H54 (cell line): ENCODE measurements around the gene MKRN2OS.

Experiments
- DNase-seq: peaks from one replicate; pipeline ENCODE4 v3.0.0; 2011; ENCODE audit warnings: low spot score, mixed read lengths; ENCODE audit not compliant: insufficient read length
- FAIRE-seq: peaks from 3 replicates; lab custom pipeline; 2011; peaks lifted over from hg19 to GRCh38; lab: Jason Lieb, UNC
- POLR2A ChIP-seq: IDR thresholded peaks from 2 replicates; pipeline ENCODE4 v1.6.1; 2011; ENCODE audit warnings: low read depth, mild to moderate bottlenecking, low read length

Gene MKRN2OS

DNA sequence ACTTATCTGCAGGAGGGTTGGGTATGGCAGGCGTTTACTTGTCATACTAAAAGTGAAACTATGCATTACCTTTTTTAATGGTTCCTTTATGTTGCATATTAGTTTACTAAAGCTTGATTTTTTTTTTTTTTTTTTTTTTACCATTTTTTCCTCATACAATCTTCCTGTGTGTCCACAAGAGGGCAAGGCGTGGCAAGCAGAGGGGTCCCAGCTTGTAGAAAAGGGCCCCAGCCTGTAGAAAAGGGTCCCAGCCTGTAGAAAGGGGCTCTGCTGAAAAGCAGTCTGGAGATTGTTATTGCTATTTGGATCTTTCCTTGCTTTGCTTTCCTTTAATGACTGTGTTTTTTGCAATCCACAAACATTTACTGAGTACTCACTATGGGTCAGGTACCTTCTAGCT is 33.4 kb upstream of the MKRN2OS start:
- TF ChIP-seq POLR2A = no peak
- no peak for FAIRE-seq
- DNase-seq = no peak

DNA sequence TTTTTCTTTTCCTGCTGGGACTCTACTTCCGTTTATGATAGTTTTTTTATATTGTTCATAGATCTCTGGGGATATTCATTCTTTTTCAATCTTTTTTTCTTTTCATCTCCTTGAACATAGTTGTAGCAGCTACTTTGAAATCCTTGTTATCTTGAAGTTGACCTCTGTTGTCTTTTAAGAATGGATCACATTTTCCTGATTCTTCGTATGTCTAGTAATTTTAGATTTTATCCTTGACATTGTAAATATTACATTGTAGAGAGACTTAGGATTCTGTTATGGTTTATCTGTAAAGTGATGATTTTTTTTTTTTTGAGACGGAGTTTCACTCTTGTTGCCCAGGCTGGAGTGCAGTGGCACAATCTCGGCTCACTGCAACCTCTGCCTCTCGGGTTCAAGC is 32.1 kb upstream of the MKRN2OS start:
- DNase-seq (no peak), FAIRE-seq (no peak)
- TF ChIP-seq POLR2A = no peak

GRCh38 chr3:12574661-12575060 is 29.4 kb upstream of the MKRN2OS start:
- no peak for FAIRE-seq
- no peak for DNase-seq
- TF ChIP-seq POLR2A = no peak

GRCh38 chr3:12574131-12574530 is 28.8 kb upstream of the MKRN2OS start:
- no peak for FAIRE-seq
- TF ChIP-seq POLR2A = no peak
- DNase-seq = no peak

DNA sequence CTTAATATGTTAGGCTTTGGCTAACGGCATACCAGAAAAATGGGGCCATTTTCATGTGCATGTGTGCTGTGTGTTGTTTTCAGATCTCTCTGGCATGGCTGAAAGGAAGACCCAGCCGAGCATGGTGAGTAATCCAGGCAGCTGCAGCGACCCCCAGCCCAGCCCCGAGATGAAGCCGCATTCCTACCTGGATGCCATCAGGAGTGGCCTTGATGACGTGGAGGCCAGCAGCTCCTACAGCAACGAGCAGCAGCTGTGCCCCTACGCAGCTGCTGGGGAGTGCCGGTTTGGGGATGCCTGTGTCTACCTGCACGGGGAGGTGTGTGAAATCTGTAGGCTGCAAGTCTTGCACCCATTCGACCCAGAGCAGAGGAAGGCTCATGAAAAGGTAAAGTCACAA is 26.7 kb upstream of the MKRN2OS start:
- FAIRE-seq (no peak), DNase-seq (no peak)
- no peak for TF ChIP-seq POLR2A

DNA sequence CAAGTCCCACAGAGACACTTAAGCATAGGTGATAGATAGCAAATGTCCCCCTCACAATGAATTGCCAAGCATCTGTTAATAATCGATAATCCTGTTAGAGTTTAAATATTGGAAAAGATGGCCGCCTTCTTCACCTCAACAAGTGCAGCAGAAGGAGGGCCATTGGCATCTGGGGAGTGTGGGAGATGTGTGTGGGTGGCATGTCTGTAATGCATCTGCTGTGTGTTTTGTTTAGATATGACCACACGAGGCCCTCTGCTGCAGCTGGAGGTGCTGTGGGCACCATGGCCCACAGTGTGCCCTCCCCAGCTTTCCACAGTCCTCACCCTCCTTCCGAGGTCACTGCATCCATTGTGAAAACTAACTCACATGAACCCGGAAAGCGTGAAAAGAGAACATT is 24.5 kb upstream of the MKRN2OS start:
- no peak for TF ChIP-seq POLR2A
- no peak for FAIRE-seq
- no peak for DNase-seq

DNA sequence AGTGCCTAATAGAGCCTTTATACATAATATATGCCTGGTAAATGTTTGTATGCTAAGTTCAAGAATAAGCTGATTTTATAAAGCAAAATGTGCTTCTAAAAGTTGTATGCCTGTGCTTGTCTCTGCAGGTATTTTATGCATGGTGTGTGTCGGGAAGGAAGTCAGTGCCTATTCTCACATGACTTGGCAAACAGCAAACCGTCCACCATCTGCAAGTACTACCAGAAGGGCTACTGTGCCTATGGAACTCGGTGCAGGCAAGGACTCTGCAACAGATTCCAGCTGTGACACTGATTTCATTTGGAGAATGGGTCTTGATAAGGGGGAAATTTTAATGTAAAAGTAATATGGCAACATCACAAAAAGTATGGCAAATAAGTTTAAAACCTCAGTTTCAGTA is 23.4 kb upstream of the MKRN2OS start:
- FAIRE-seq (no peak), DNase-seq (no peak)
- TF ChIP-seq POLR2A = no peak

DNA sequence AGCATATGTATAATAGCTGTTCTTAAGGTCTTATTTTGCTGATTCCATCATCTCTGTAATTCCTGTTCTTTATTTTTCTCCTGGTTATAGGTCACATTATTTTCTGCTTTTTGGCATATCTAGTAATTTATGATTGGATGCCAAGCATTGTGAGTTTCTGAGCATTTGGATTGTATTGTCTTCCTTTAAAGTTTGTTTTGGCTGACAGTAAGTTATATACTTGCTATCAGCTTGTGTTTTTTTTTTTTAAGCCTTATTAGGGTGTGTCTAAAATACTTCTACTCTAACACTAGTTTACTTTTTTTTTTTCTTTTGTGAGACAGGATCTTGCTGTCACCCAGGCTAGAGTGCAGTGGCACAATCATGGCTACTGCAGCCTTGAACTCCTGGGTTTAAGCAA is 21.7 kb upstream of the MKRN2OS start:
- FAIRE-seq (no peak), DNase-seq (no peak)
- no peak for TF ChIP-seq POLR2A

DNA sequence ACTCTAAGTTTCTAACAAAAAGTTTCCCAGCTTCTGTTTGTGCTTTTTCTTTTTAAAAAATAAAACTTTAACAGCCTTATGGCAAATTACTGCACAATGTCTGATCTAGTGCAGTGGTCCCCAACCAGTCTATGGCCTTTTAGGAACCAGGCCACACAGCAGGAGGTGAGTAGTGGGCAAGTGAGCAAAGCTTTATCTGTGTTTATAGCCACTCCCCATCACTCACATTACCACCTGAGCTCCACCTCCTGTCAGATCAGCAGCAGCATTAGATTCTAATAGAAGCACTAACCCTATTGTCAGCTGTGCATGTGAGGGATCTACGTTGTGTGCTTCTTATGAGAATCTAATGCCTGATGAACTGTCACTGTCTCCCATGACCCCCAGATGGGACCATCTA is 17.2 kb upstream of the MKRN2OS start:
- no peak for FAIRE-seq
- DNase-seq = no peak
- TF ChIP-seq POLR2A = no peak

DNA sequence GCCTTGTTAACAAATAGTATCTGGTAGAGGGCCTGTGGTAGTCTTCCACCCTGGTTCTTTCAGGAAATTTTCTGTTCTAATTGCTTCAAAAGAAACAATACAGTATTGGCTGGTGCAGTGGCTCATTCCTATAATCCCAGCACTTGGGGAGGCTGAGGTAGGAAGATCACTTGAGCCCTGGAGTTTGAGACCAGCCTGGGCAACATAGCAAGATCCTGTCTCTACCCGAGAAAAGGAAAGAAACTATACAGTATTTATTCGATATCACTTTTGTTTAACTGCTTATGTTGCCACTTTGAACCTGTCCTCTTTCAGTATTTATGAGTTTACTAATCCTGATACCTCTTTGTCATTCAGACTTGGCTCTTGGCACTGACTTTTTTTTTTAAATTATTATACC is 16.1 kb upstream of the MKRN2OS start:
- DNase-seq = no peak
- TF ChIP-seq POLR2A = no peak
- FAIRE-seq = no peak

- FAIRE-seq (no peak), DNase-seq (no peak)
- TF ChIP-seq POLR2A = no peak
Observed at GRCh38 chr3:12560505-12561190, 15.3 kb upstream of the MKRN2OS start.

DNA sequence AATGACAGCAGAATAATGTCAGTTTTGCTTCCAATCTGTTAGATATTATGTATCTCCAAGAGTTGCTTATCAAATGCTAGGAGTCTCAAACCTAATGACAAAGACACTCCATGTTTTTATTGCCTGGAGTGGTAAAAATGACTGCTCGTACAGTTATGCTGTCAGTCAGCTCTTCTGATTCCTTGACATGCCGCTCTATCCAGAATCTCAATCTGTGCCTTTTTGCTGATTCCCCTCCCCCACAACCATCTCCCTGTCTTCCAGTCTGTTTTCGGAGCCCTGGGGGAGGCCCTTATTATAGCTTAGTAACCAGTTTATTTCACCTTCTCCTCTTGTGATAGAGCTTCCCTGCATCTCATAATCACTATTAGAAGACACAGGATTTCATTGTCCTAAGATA is 14.2 kb upstream of the MKRN2OS start:
- no peak for TF ChIP-seq POLR2A
- FAIRE-seq (no peak), DNase-seq (no peak)

DNA sequence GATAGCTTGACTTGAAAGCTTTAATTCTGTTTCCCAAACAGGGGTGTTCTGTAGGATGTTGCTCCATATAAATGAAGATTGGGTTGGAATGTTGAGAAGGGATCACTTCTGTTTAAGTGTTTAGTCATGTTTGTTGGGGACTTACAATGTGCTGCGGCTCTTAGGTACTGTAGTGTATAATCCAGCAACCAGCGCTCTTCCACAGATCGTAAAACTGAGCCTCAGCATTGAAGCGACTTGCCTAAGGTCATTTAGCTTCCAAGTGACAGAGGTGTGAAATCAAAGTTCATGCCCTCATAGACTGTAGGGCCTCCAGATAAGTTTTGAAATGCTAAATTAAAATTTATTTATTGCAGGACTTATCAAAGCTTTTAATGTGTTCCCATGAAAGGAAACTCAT is 13.4 kb upstream of the MKRN2OS start:
- TF ChIP-seq POLR2A = no peak
- FAIRE-seq (no peak), DNase-seq (no peak)

GRCh38 chr3:12557473-12558100 is 12.3 kb upstream of the MKRN2OS start:
- no peak for TF ChIP-seq POLR2A
- DNase-seq = no peak
- FAIRE-seq = peak; percentile 65

- FAIRE-seq (peak; percentile 15), DNase-seq (peak; percentile 80)
- peak; percentile 99 for TF ChIP-seq POLR2A
Observed at GRCh38 chr3:12556690-12557472, 11.6 kb upstream of the MKRN2OS start, which contains the start of gene MKRN2. MKRN2 (plus strand) TSS chr3:12557087; CDS start chr3:12557151, 64 bp downstream.
